ENCODE results near the gene TPTE2.
"Not testable (repeated sequence)": the region's sequence is repeated elsewhere in the genome, so short reads cannot be mapped to it uniquely, and the experiment has no call there.

The TPTE2 gene

GRCh38 chr13:19573120-19573716, 11.9 kb upstream of the TPTE2 start:
- DNase-seq (ENCODE audit: insufficient read length, low spot score): no peak
- TF ChIP-seq SPI1 (IDR thresholded peaks at IDR 0.05; ENCODE audit: low read depth, low read length): no peak
- no peak for TF ChIP-seq POLR2AphosphoS5 (IDR thresholded peaks at IDR 0.05; ENCODE audit: low read depth, low read length)
- TF ChIP-seq PAX5 (IDR thresholded peaks at IDR 0.05; ENCODE audit: insufficient read depth, low read length, severe bottlenecking): no peak
- no peak for TF ChIP-seq POU2F2 (IDR thresholded peaks at IDR 0.05; ENCODE audit: low read depth, low read length)
- no peak for TF ChIP-seq POLR2A (IDR thresholded peaks at IDR 0.05; ENCODE audit: low read depth, low read length)
- TF ChIP-seq TAF1 (IDR thresholded peaks at IDR 0.05; ENCODE audit: low read depth, low read length): no peak
- peak; percentile 55 for FAIRE-seq

GRCh38 chr13:19572280-19572679, 10.9 kb upstream of the TPTE2 start:
- no peak for TF ChIP-seq POLR2A (IDR thresholded peaks at IDR 0.05; ENCODE audit: low read depth, low read length)
- no peak for TF ChIP-seq POU2F2 (IDR thresholded peaks at IDR 0.05; ENCODE audit: low read depth, low read length)
- no peak for TF ChIP-seq SPI1 (IDR thresholded peaks at IDR 0.05; ENCODE audit: low read depth, low read length)
- no peak for TF ChIP-seq POLR2AphosphoS5 (IDR thresholded peaks at IDR 0.05; ENCODE audit: low read depth, low read length)
- TF ChIP-seq TAF1 (IDR thresholded peaks at IDR 0.05; ENCODE audit: low read depth, low read length): no peak
- TF ChIP-seq PAX5 (IDR thresholded peaks at IDR 0.05; ENCODE audit: insufficient read depth, low read length, severe bottlenecking): no peak
- FAIRE-seq: no peak
- no peak for DNase-seq (ENCODE audit: insufficient read length, low spot score)

- no peak for TF ChIP-seq PAX5 (IDR thresholded peaks at IDR 0.05; ENCODE audit: insufficient read depth, low read length, severe bottlenecking)
- TF ChIP-seq POLR2A (IDR thresholded peaks at IDR 0.05; ENCODE audit: low read depth, low read length): no peak
- TF ChIP-seq SPI1 (IDR thresholded peaks at IDR 0.05; ENCODE audit: low read depth, low read length): no peak
- no peak for TF ChIP-seq POU2F2 (IDR thresholded peaks at IDR 0.05; ENCODE audit: low read depth, low read length)
- no peak for TF ChIP-seq POLR2AphosphoS5 (IDR thresholded peaks at IDR 0.05; ENCODE audit: low read depth, low read length)
- TF ChIP-seq TAF1 (IDR thresholded peaks at IDR 0.05; ENCODE audit: low read depth, low read length): no peak
- FAIRE-seq (peak; percentile 86), DNase-seq (ENCODE audit: insufficient read length, low spot score) (no peak)
These were observed 6.6 kb upstream of the TPTE2 start for GRCh38 chr13:19567820-19568534.

GRCh38 chr13:19561585-19561984, 253 bp upstream of the TPTE2 start:
- no peak for TF ChIP-seq POLR2A (IDR thresholded peaks at IDR 0.05; ENCODE audit: low read depth, low read length)
- DNase-seq (ENCODE audit: insufficient read length, low spot score) (no peak), FAIRE-seq (no peak)

- not testable (repeated sequence) for FAIRE-seq; DNase-seq (ENCODE audit: insufficient read length, low spot score)
These were observed 660 bp downstream of the TPTE2 start for GRCh38 chr13:19560672-19561071.

GRCh38 chr13:19559739-19560138, 1.6 kb downstream of the TPTE2 start:
- not testable (repeated sequence) for DNase-seq (ENCODE audit: insufficient read length, low spot score); FAIRE-seq

- FAIRE-seq; DNase-seq (ENCODE audit: insufficient read length, low spot score): not testable (repeated sequence)
These were observed 4.0 kb downstream of the TPTE2 start for GRCh38 chr13:19557287-19557686.

- DNase-seq (ENCODE audit: insufficient read length, low spot score); FAIRE-seq: not testable (repeated sequence)
These were observed 12.1 kb downstream of the TPTE2 start for GRCh38 chr13:19549245-19549644.

- FAIRE-seq; DNase-seq (ENCODE audit: insufficient read length, low spot score): not testable (repeated sequence)
- peak; percentile 48 for TF ChIP-seq SPI1 (IDR thresholded peaks at IDR 0.05; ENCODE audit: low read depth, low read length)
These were observed 35.7 kb downstream of the TPTE2 start for GRCh38 chr13:19525634-19526033.

- no peak for FAIRE-seq
- DNase-seq (ENCODE audit: insufficient read length, low spot score): no peak
- TF ChIP-seq PAX5 (IDR thresholded peaks at IDR 0.05; ENCODE audit: insufficient read depth, low read length, severe bottlenecking) (no peak), POU2F2 (IDR thresholded peaks at IDR 0.05; ENCODE audit: low read depth, low read length) (no peak), POLR2AphosphoS5 (IDR thresholded peaks at IDR 0.05; ENCODE audit: low read depth, low read length) (no peak), SPI1 (IDR thresholded peaks at IDR 0.05; ENCODE audit: low read depth, low read length) (no peak), POLR2A (IDR thresholded peaks at IDR 0.05; ENCODE audit: low read depth, low read length) (no peak), TAF1 (IDR thresholded peaks at IDR 0.05; ENCODE audit: low read depth, low read length) (no peak)
These were observed 42.3 kb downstream of the TPTE2 start for GRCh38 chr13:19519049-19519448.

- not testable (repeated sequence) for DNase-seq (ENCODE audit: insufficient read length, low spot score); FAIRE-seq
These were observed 53.7 kb downstream of the TPTE2 start for GRCh38 chr13:19507623-19508022.

GRCh38 chr13:19460126-19460525, 101.2 kb downstream of the TPTE2 start:
- FAIRE-seq; DNase-seq (ENCODE audit: insufficient read length, low spot score): not testable (repeated sequence)

GRCh38 chr13:19439056-19439686, 122.2 kb downstream of the TPTE2 start:
- not testable (repeated sequence) for DNase-seq (ENCODE audit: insufficient read length, low spot score); FAIRE-seq

GRCh38 chr13:19437780-19438179, 123.6 kb downstream of the TPTE2 start:
- not testable (repeated sequence) for FAIRE-seq; DNase-seq (ENCODE audit: insufficient read length, low spot score)

- FAIRE-seq; DNase-seq (ENCODE audit: insufficient read length, low spot score): not testable (repeated sequence)
These were observed 139.1 kb downstream of the TPTE2 start for GRCh38 chr13:19422236-19422635.

- not testable (repeated sequence) for FAIRE-seq; DNase-seq (ENCODE audit: insufficient read length, low spot score)
These were observed 148.8 kb downstream of the TPTE2 start for GRCh38 chr13:19412494-19412893.
